ENCODE data around the gene SRSF4.
"Not testable (repeated sequence)": the region's sequence is repeated elsewhere in the genome, so short reads cannot be mapped to it uniquely, and the experiment has no call there.

SRSF4 gene

GRCh38 chr1:29124366-29125236 is 57.1 kb downstream of the SRSF4 start:
- DNase-seq = no peak

DNA sequence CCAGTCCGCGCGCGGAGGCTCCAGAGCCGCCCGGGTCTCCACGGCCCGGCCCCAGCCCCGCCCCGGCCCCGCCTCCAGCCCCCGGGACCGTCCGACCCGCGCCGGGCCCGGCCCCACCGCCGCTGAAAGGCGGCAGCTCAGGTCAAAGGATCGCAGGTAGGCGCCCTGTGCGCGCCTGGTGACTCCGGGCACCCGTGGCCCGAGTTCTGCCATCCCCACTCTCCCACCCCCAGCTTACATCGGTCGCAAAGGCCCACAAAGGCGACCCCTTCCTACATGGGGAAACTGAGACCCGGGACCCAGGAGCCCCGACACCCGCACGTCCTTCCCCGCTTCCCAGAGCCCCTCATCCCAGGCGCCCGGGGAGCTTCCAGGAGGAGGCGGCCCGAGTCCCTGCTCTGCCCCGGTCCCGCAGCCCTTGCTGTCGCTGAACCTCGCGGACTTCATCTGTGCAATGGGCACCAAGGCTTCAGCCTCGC is 57.8 kb downstream of the SRSF4 start, which contains the start of gene TMEM200B:
Gene TMEM200B (minus strand): TSS at position 17 of the 479 bp plus-strand sequence. CDS start 2,075 bp downstream, outside the sequence.
- no peak for DNase-seq

- no peak for DNase-seq
Observed at GRCh38 chr1:29123053-29123886, 58.4 kb downstream of the SRSF4 start.

- DNase-seq = no peak
Observed at GRCh38 chr1:29122682-29123052, 59.0 kb downstream of the SRSF4 start.

GRCh38 chr1:29121936-29122681 is 59.6 kb downstream of the SRSF4 start:
- no peak for DNase-seq

GRCh38 chr1:29121516-29121935 is 60.2 kb downstream of the SRSF4 start:
- no peak for DNase-seq

DNA sequence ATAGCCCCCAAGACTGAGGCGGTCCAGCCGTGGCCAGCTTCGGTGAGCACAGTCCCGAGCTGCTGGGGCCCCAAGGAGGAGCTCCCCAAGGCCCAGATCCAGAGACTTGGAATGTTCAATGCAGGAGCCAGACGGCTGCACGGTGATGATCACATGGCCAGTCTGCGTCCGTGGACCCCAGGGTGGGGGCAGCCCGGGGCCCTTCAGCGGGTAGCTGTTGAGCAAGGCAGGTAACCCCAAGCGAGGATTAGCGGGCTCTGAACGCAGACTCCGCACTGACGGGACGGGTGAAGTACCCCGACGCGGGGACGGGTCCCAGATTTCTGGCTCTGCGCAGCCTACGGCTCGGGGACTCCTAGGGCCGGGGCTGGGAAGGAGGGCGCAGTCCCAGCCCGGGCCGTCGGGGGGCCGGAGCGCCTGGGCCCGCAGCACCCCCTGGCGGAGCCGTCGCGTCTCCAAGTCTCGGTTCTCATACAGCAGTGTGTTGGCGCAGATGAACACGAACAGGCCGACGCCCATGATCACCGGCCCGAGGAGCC is 60.7 kb downstream of the SRSF4 start:
- DNase-seq = no peak

DNA sequence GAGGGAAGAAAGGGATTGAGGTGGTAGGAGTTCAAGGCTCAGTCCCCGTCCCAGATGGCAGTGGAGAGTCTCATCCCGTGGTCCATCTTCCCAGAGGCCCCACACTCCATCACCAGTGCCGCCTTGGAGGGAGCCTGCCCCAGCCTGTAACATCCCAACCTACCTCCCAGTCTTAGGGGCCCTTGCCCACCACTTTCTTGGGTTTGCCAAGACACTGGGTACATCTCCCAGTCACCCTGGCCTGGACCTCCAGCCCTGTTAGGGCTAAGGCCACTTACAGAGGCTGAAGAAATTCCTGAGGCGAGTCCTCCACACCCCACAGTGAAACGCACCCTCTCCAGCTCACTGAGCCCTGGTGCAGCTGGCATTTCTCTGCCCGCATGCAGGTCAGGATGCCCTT is 61.3 kb downstream of the SRSF4 start:
- no peak for DNase-seq

- no peak for DNase-seq
Observed at GRCh38 chr1:29119121-29119929, 62.4 kb downstream of the SRSF4 start.

DNA sequence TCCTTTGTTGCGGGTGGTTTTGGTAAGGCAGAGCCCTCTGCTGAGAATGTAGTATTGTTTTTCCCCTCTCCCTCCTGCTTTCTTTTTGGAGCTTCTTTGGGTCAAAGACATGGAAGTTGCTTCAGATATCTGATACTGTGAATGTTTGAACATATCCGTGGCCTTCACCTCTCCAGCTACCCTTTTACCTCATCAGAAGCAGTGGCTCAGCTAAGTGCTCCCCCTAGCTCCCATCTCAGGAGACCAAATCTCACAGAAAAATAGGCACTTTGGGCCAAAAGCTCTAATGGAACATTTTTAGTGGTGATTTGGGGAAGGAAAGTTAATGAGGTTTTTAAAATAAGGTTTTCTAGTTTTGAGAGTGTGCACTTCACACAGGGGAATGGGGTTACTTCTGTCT is 64.3 kb downstream of the SRSF4 start:
- no peak for DNase-seq

DNA sequence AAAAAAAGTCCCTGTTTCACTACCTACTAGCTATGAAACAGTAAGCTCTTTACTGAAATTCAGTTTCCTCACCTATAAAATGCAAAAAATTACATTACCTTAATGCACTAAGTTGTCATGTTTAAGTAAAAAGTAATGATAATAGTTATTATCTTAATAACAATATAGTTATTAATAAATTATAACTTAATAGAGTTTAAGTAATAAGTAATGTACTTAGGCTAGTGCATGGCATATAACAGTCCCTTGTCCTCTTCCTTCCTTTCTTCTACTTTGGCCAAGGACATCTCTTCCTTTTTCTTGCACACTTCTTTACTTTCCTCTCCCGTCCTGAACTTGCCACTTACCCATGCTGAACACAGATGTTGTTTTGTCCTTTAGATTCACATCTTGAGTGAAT is 67.0 kb downstream of the SRSF4 start:
- no peak for DNase-seq

DNA sequence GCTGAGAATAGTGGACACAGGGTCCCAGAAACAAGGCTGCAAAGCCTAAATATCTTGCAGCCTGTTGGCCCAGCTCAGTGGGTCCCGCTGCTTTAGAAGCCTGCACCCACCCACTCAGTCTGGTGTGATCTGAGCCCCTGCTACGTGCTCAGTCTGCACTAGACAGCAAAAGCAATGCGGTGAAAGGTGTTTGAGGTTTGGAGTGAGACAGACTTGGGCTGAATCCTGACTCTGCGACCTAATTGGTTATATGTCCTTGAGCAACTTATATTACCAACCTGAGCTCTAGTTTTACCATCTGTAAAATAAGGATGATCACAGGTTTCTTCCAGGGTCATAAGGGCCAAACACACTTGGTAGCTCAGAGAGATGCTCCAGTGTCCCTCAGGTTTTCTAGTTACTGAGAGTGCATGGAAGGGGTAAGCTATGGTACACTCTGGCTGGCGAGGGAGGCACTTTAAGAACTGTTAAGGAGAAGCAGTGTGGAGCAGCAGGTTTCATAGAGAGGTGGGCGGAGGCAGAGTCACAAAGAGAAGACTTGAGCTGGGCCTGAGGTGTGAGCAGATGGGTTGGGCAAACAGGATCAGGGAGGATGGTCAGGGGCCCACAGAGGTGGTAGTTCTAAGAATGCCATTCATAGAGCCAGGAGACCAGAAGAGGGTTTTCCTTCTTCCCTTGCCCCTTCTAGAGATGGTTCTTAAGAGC is 68.1 kb downstream of the SRSF4 start:
- DNase-seq = no peak

DNA sequence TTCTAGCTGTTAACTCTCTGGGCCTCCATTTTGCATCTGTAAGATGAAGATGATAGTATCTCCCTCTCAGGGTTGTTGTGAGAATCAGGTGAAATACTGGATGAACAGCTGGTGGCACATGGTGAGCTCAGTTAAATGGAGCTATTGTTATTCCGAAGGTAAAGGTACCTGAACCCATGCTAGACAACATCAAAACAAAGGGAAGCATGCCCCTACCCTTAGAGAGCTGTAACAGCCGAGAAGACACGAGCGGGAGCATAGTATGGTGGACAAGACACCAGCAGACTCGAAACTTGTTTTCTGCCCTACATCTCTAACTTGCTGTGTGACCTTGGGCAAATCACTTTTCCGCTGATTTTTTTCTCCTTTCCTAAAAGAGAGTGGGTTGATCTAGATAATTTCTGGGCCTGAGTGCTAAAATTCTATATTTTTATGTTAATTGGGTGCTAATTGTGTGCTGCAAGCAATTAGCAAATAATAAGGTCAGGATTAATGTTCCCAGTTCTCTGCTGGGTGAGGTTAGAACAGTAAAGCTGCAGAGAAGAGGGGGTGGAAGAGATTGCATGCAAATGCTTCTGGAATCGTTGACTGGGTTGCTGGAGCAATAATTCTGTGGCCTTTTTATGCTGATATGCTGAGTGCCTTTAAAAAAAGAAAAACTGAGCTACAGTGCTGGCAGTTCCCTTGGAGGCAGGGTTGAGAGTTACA is 68.8 kb downstream of the SRSF4 start:
- no peak for DNase-seq

- not testable (repeated sequence) for DNase-seq
Observed at GRCh38 chr1:29108041-29108440, 73.7 kb downstream of the SRSF4 start.

DNA sequence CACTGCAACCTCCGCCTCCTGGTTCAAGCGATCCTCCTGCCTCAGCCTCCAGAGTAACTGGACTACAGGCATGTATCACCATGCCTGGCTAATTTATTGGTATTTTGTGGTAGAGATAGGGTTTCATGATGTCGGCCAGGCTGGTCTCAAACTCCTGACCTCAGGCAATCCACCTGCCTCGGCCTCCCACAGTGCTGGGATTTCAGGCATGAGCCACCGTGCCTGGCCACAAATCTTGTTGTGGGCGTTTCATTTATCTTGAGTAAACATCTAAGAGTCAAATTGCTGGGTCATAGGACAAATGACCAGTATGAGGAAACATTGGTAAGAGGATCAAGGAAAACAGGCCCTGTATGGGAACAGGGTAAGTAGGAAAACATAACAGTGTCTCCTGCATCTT is 75.9 kb downstream of the SRSF4 start:
- no peak for DNase-seq

GRCh38 chr1:29100487-29100886 is 81.2 kb downstream of the SRSF4 start:
- no peak for DNase-seq

DNA sequence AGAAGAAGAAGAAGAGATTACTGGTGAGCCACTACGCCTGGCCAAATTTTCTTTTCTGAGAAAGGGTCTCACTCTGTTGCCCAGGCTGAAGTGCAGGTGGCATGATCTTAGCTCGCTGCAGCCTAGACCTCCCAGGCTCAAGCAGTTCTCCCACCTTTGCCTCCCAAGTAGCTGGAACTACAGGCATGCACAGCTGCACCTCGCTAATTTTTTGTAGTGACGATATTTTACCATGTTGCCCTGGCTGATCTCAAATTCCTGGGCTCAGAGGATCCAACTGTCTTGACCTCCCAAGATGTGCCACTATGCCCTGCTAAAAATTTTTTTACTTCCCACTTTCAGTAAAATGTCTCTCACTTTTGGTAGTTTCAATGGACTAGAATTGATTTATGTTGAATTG is 82.4 kb downstream of the SRSF4 start:
- no peak for DNase-seq
